Panc1 (cell line): ENCODE results near the gene GPR153. TPM values are rescaled to one million over a fixed set of nuclear protein-coding genes. Genes with fewer than 3 reads are reported as not detected.

Source experiments
- ATAC-seq: fragments of 200-7000 bp; cut with Tn5 transposase; 2 replicates; pipeline ENCODE4 v1.9.1; 2020; ENCODE audit warnings: mild to moderate bottlenecking, moderate library complexity
- BruUV-seq: library from RNA; stranded (reverse); fragments of 400-500 nt; replicated peaks from 2 replicates; lab custom pipeline; 2021; lab: Mats Ljungman, UMichigan
- CTCF ChIA-PET: fragments of 300-600 bp; sonication (Branson Sonifier 250); formaldehyde crosslinking; loops from one replicate; lab custom pipeline; 2022; ENCODE audit warnings: antibody characterized with exemption; lab: Charles Lee
- POLR2A ChIA-PET: fragments of 300-600 bp; sonication (Branson Sonifier 250); formaldehyde crosslinking; loops from one replicate; lab custom pipeline; 2022; ENCODE audit warnings: antibody characterized with exemption; lab: Charles Lee
- DNase-seq: peaks from one replicate; pipeline ENCODE4 v3.0.0-alpha.2; 2010; ENCODE audit warnings: low read depth, low spot score
- H3K27ac ChIP-seq: 2 replicates; pipeline ENCODE4 v1.5.1; 2011; ENCODE audit warnings: mild to moderate bottlenecking, low read length, inconsistent platforms
- H3K27me3 ChIP-seq: fragments of 200-500 bp; sonication (Bioruptor generic); 2 replicates; pipeline ENCODE4 v1.6.0; 2014; ENCODE audit warnings: low read length, inconsistent platforms; ENCODE audit not compliant: control insufficient read depth, insufficient read depth
- H3K36me3 ChIP-seq: fragments of 200-500 bp; sonication (Bioruptor generic); 2 replicates; pipeline ENCODE4 v1.5.1; 2014; ENCODE audit warnings: inconsistent platforms, mild to moderate bottlenecking, low read length, moderate library complexity; ENCODE audit not compliant: control insufficient read depth, insufficient read depth
- H3K4me1 ChIP-seq: 2 replicates; pipeline ENCODE4 v1.5.1; 2011; ENCODE audit warnings: inconsistent platforms, mild to moderate bottlenecking, low read length, moderate library complexity; ENCODE audit not compliant: control insufficient read depth, insufficient read depth
- H3K4me3 ChIP-seq, 2 experiments: 2 replicates each; pipeline ENCODE4 v1.5.1; 2011 to 2012; ENCODE audit warnings: low read depth in 2 of 2, low read length in 2 of 2, mild to moderate bottlenecking in 2 of 2, inconsistent platforms in 1 of 2, moderate library complexity in 1 of 2
- H3K9me3 ChIP-seq: fragments of 200-500 bp; sonication (Bioruptor generic); 2 replicates; pipeline ENCODE4 v1.5.1; 2014; ENCODE audit warnings: low read depth, mild to moderate bottlenecking, inconsistent platforms, low read length, moderate library complexity; ENCODE audit not compliant: control insufficient read depth, insufficient read depth
- CTCF ChIP-seq: fragments of 450-650 bp; IDR thresholded peaks from 2 replicates; pipeline ENCODE4 v1.5.1; 2017; ENCODE audit warnings: mild to moderate bottlenecking
- POLR2AphosphoS5 ChIP-seq: IDR thresholded peaks from 2 replicates; pipeline ENCODE4 v1.6.1; 2012; ENCODE audit warnings: mild to moderate bottlenecking, low read depth, low read length, moderate library complexity
- REST ChIP-seq, 2 experiments: IDR thresholded peaks; 2 replicates each; pipeline ENCODE4 v1.6.1; 2011 to 2012; ENCODE audit warnings: low read depth in 2 of 2, control low read depth in 1 of 2, low read length in 1 of 2, mild to moderate bottlenecking in 1 of 2, moderate library complexity in 1 of 2; ENCODE audit not compliant: insufficient read depth in 1 of 2
- SIN3A ChIP-seq: IDR thresholded peaks from 2 replicates; pipeline ENCODE4 v1.6.1; 2012; ENCODE audit warnings: low read depth, mild to moderate bottlenecking, low read length, moderate library complexity, borderline replicate concordance; ENCODE audit not compliant: insufficient read depth
- TCF7L2 ChIP-seq: IDR thresholded peaks from 2 replicates; pipeline ENCODE4 v1.6.1; 2011; ENCODE audit warnings: mild to moderate bottlenecking, low read depth, low read length, inconsistent platforms
- in situ Hi-C: cut with HindIII; loops from 2 replicates; pipeline ENCODE4 v1.10.0; 2016; ENCODE audit warnings: low sequenced_read_pairs, low pct_unique_long_range_greater_than_20kb
- intact Hi-C: fragments of 100-400 bp; cut with micrococcal nuclease; formaldehyde crosslinking; loops from one replicate; pipeline ENCODE4 v1.10.0; 2022; ENCODE audit not compliant: unreplicated experiment
- total RNA-seq: library from RNA; stranded (reverse); gene quantifications from one replicate; pipeline ENCODE4 v1.2.1, GENCODE V29; 2021; ENCODE audit not compliant: unreplicated experiment

GPR153 gene
- total RNA-seq, 1 experiment from 2014 or later, result 5.5 TPM

- H3K4me3 ChIP-seq, result peak within 1 kb of the TSS; percentile 86 to 96
- intact Hi-C loops, result no loop called here
- POLR2A ChIA-PET, result no interaction called here
Measured at GRCh38 chr1:6199298-6200187, 61.4 kb downstream of the GPR153 start, which contains the start of gene RPL22. RPL22 (minus strand) TSS chr1:6199595; CDS start chr1:6199573, 22 bp downstream.

More at GRCh38 chr1:6199298-6200187, 61.4 kb downstream of the GPR153 start, which contains the start of gene RPL22:
- ATAC-seq, result peak; percentile 97
- DNase-seq, result peak; percentile 96
- BruUV-seq, result no TSS peak
- Histone ChIP-seq H3K27me3 (no peaks in the 10 kb centered on the region), H3K4me1 (peaks cover 15% of the 10 kb centered on the region), H3K36me3 (peaks cover 26% of the 10 kb centered on the region), H3K9me3 (no peaks in the 10 kb centered on the region), H3K27ac (peak within 1 kb of the TSS; percentile 99)
- TF ChIP-seq CTCF (no peak), TCF7L2 (peak; percentile 72), SIN3A (peak; percentile 69; the same call in 1 of the 2 replicates), POLR2AphosphoS5 (peak; percentile 96), REST (IDR thresholded peaks at IDR 0.05; ENCODE audit: insufficient read depth in 1 of 2, low read depth in 2 of 2, low read length in 1 of 2) (0 out of 4 replicates have a peak, but pooled peaks of 1 of the 2 experiments have one; percentile 52)
- CTCF ChIA-PET, result no interaction called here
- in situ Hi-C loops, result no loop called here
